ENCODE data around the gene DRICH1.

The DRICH1 gene

GRCh38 chr22:23578306-23578705, 53.8 kb downstream of the DRICH1 start:
- no peak for ATAC-seq
- TF ChIP-seq ZC3H10 (CRISPR knock-in tag; IDR thresholded peaks at IDR 0.05) (no peak), ZNF8 (CRISPR knock-in tag; IDR thresholded peaks at IDR 0.05) (no peak), CSDC2 (CRISPR knock-in tag; IDR thresholded peaks at IDR 0.05) (no peak), RARB (CRISPR knock-in tag; IDR thresholded peaks at IDR 0.05) (no peak), OSR1 (CRISPR knock-in tag; IDR thresholded peaks at IDR 0.05) (no peak), CSRNP3 (CRISPR knock-in tag; IDR thresholded peaks at IDR 0.05) (no peak), ESRRG (CRISPR knock-in tag; IDR thresholded peaks at IDR 0.05) (no peak), ZFP3 (CRISPR knock-in tag; IDR thresholded peaks at IDR 0.05) (no peak), TOX (CRISPR knock-in tag; IDR thresholded peaks at IDR 0.05; ENCODE audit: borderline replicate concordance) (no peak), TSHZ2 (CRISPR knock-in tag; IDR thresholded peaks at IDR 0.05) (no peak), CREB5 (CRISPR knock-in tag; IDR thresholded peaks at IDR 0.05; ENCODE audit: low read depth) (no peak), ZNF565 (CRISPR knock-in tag; conservative IDR thresholded peaks at IDR 0.05; ENCODE audit: low read depth) (no peak), GLIS3 (CRISPR knock-in tag; IDR thresholded peaks at IDR 0.05) (no peak), ARNTL (CRISPR knock-in tag; IDR thresholded peaks at IDR 0.05; ENCODE audit: borderline replicate concordance, low read depth) (no peak), ISL1 (CRISPR knock-in tag; IDR thresholded peaks at IDR 0.05) (no peak), ZFP30 (CRISPR knock-in tag; IDR thresholded peaks at IDR 0.05) (no peak), TCF4 (CRISPR knock-in tag; IDR thresholded peaks at IDR 0.05; ENCODE audit: borderline replicate concordance) (no peak), PATZ1 (CRISPR knock-in tag; IDR thresholded peaks at IDR 0.05; ENCODE audit: borderline replicate concordance) (no peak), ZNF70 (CRISPR knock-in tag; IDR thresholded peaks at IDR 0.05) (no peak)

- TF ChIP-seq POU6F1 (CRISPR knock-in tag; IDR thresholded peaks at IDR 0.05; ENCODE audit: borderline replicate concordance, low read depth) (no peak), TSHZ2 (CRISPR knock-in tag; IDR thresholded peaks at IDR 0.05) (no peak), RARB (CRISPR knock-in tag; IDR thresholded peaks at IDR 0.05) (no peak), ZNF70 (CRISPR knock-in tag; IDR thresholded peaks at IDR 0.05) (no peak), SNAI2 (CRISPR knock-in tag; IDR thresholded peaks at IDR 0.05) (no peak), TOX (CRISPR knock-in tag; IDR thresholded peaks at IDR 0.05; ENCODE audit: borderline replicate concordance) (no peak), ZC3H10 (CRISPR knock-in tag; IDR thresholded peaks at IDR 0.05) (no peak), CSRNP3 (CRISPR knock-in tag; IDR thresholded peaks at IDR 0.05) (no peak), PATZ1 (CRISPR knock-in tag; IDR thresholded peaks at IDR 0.05; ENCODE audit: borderline replicate concordance) (no peak), TCF4 (CRISPR knock-in tag; IDR thresholded peaks at IDR 0.05; ENCODE audit: borderline replicate concordance) (no peak)
- no peak for ATAC-seq
These were observed 55.4 kb downstream of the DRICH1 start for GRCh38 chr22:23576681-23577080.

All from SK-N-SH treated with all-trans-retinoic acid at 6 μM for 48 hours (cell line).